GM12801 (cell line): Measurements from ENCODE around the gene GSX2.

Experiments used
- CTCF ChIP-seq: IDR thresholded peaks from one replicate; pipeline ENCODE4 v1.5.1; 2011; ENCODE audit warnings: control low read depth; ENCODE audit not compliant: insufficient read length; ENCODE audit errors: extremely low read depth

The GSX2 gene

DNA sequence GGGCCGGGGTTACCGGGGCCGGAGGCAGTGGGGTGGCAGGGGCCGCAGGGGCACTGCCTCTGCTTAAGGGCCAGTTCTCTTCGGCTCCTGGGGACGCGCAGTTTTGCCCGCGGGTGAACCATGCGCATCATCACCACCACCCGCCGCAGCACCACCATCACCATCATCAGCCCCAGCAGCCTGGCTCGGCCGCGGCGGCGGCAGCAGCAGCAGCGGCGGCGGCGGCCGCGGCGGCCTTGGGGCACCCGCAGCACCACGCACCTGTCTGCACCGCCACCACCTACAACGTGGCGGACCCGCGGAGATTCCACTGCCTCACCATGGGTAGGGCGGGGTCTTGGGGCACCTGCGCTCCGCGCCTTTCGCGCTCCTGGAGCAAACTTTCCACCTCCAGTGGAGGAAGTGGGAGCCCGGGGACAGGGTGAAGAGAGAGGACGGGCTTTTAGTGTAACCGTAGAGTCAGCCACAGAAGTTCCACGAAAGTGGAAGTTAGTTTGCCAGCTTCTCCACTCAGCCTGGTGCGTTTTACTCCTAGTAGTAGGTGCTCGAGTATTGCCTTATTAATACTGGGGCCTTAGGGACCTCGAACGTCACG, 729 bp downstream of the GSX2 start:
- TF ChIP-seq CTCF: no peak

- TF ChIP-seq CTCF: no peak
Measured at GRCh38 chr4:54101190-54102041, 1.5 kb downstream of the GSX2 start.

DNA sequence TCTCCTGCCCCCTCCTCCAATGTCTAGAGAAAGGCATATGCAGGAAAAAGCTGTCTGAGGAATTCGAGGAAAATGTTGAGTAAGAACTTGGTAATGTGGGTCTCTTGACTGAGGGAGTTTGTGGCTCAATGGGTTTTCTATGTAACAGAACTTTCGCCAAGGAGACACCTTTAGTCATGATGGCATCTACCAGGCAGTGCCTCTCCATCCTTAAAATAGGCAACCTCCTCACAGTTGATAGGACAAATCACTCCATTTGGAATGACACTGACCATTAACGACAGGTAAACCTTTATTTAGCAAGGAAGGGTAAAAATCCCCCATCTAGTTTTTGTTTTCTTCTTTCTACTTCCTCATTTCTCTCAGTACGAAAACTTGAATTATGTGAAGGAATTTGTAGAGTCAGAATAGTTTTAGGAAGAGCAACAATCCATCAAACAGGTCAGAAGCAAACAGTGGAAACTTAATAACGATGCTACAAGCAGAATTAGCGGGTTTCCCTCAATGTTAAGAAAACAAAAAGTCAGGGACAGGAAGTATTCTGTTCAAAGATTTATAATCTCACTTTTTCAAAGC, 2.7 kb downstream of the GSX2 start:
- no peak for TF ChIP-seq CTCF

DNA sequence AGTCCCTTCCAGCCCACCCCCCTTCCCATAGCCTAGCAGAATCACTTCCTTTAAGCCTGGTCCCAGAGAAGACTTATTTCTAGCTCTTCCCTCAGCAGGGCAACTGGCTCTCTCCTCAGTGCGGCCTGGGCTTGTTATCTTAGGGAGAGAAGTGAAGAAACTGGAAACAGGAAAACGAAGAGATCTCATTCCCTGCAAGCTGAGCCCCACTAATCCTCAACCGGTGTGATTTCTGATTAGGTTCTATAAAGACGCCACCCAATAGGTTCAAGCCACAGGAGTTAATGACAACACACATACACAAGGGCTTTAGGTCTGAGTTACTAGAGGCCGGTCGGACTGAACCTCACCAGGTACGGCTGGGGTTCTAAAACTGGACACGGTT, 3.2 kb downstream of the GSX2 start:
- no peak for TF ChIP-seq CTCF

GRCh38 chr4:54104907-54105306, 4.9 kb downstream of the GSX2 start:
- TF ChIP-seq CTCF: no peak

GRCh38 chr4:54107951-54108748, 8.2 kb downstream of the GSX2 start:
- TF ChIP-seq CTCF: no peak
